ENCODE results near the gene RAP2A.

The RAP2A gene

GRCh38 chr13:97431171-97431764 lies 2.7 kb upstream of the RAP2A start:
- TF ChIP-seq, protein P1, sequence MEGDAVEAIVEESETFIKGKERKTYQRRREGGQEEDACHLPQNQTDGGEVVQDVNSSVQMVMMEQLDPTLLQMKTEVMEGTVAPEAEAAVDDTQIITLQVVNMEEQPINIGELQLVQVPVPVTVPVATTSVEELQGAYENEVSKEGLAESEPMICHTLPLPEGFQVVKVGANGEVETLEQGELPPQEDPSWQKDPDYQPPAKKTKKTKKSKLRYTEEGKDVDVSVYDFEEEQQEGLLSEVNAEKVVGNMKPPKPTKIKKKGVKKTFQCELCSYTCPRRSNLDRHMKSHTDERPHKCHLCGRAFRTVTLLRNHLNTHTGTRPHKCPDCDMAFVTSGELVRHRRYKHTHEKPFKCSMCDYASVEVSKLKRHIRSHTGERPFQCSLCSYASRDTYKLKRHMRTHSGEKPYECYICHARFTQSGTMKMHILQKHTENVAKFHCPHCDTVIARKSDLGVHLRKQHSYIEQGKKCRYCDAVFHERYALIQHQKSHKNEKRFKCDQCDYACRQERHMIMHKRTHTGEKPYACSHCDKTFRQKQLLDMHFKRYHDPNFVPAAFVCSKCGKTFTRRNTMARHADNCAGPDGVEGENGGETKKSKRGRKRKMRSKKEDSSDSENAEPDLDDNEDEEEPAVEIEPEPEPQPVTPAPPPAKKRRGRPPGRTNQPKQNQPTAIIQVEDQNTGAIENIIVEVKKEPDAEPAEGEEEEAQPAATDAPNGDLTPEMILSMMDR (IDR thresholded peaks at IDR 0.05; ENCODE audit: low read depth, low read length): no peak
- H3K4me3 ChIP-seq (ENCODE audit: low read depth, low read length): no peak overlapping the region

GRCh38 chr13:97432232-97432916 lies 1.6 kb upstream of the RAP2A start:
- peak overlapping the region; percentile 72 for H3K4me3 ChIP-seq (ENCODE audit: low read depth, low read length)
- TF ChIP-seq, protein P1 (IDR thresholded peaks at IDR 0.05; ENCODE audit: low read depth, low read length): no peak

DNA sequence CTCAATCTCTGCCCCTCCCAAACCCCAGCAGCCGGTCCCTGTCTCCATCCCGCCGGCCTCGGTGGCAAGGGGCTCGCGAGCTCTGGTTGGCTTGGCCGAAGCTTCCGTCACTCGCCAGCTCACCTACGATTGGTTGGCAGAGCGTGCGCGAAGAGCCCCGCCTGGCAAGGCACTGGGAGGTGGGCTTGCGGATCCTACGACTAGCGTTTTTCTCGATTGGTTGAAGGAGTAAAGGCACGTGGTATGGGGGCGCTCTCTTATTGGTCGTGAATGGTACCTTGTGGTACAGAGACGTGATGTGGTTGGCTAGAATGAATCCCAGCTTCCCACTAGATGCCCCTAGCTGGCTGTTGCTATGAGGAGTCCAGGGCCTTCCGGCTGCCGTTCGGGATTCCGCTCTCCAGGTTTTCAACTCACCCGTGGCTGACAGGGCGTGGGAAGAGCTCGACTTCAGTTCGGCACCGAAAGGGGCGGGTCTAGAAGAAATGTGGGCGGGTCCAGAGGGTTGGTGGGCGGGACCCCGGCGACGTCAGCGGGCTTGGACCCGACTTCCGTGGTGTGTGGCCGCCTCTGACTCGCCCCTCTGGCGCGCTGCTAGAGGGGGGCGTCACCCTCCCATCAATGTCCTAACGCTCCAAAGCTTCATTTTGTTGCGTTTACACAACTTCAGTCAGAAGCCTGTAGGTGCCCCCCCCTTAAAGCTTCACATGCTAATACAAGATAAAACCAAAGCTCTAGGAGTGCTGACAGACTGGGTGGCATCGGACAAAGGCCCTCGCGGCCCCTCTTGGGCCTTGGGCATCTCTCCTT lies 847 bp upstream of the RAP2A start:
- TF ChIP-seq, protein P1 (IDR thresholded peaks at IDR 0.05; ENCODE audit: low read depth, low read length): no peak
- H3K4me3 ChIP-seq (ENCODE audit: low read depth, low read length): peak overlapping the region; percentile 93

GRCh38 chr13:97434397-97435201 lies 630 bp downstream of the RAP2A start:
- TF ChIP-seq, protein P1 (IDR thresholded peaks at IDR 0.05; ENCODE audit: low read depth, low read length): no peak
- H3K4me3 ChIP-seq (ENCODE audit: low read depth, low read length): peak overlapping the region; percentile 87

DNA sequence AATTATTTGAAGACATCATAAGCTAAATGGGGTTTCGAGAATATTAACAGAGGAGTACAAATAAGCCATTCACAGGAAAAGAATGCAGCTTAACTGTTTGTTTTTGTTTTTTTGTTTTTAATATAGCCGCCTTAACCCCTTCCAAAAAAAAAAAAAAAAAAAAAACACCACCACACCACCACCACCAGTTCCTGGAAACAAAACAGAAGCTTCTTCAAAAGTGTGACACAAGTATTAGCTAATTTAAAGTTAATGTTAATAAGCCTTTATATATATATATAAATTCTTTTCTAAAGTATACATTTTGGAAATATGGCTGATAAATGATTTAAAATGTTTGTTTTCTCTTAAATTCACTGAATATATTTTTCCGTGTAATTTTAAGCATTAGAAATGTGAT lies 1.4 kb downstream of the RAP2A start:
- peak overlapping the region; percentile 87 for H3K4me3 ChIP-seq (ENCODE audit: low read depth, low read length)
- TF ChIP-seq, protein P1 (IDR thresholded peaks at IDR 0.05; ENCODE audit: low read depth, low read length): no peak

GRCh38 chr13:97435794-97436193 lies 1.8 kb downstream of the RAP2A start:
- TF ChIP-seq, protein P1 (IDR thresholded peaks at IDR 0.05; ENCODE audit: low read depth, low read length): no peak
- H3K4me3 ChIP-seq (ENCODE audit: low read depth, low read length): peak overlapping the region; percentile 87

Data from WI38 (cell line).